Right lobe of liver (tissue), 6 donors: ENCODE data around the gene SCN4A. TPM values are rescaled to one million over a fixed set of nuclear protein-coding genes. Genes with fewer than 3 reads are reported as not detected.

Source experiments
- ATAC-seq, 4 donors: fragments of 200-7000 bp; cut with Tn5 transposase; one replicate each; pipeline ENCODE4 v1.9.1; 2020; ENCODE audit warnings: mild to moderate bottlenecking in 4 of 4, moderate library complexity in 4 of 4
- DNase-seq, 3 donors: peaks; one replicate each; pipeline ENCODE4 v3.0.0-alpha.2; 2020
- H3K27ac ChIP-seq, 3 donors: fragments of 200-600 bp; one replicate each; pipeline ENCODE4 v1.8.0; 2022
- H3K27me3 ChIP-seq, 2 donors: fragments of 200-600 bp; one replicate each; pipeline ENCODE4 v1.8.0; 2022
- H3K36me3 ChIP-seq, 4 donors: fragments of 200-600 bp; sonication (generic) in 1 of 4; one replicate each; pipeline versions ENCODE4 v1.5.1 to v1.8.0; 2017 to 2022; ENCODE audit warnings: control low read depth in 1 of 4
- H3K4me1 ChIP-seq, 4 donors: fragments of 200-600 bp; sonication (generic) in 1 of 4; one replicate each; pipeline versions ENCODE4 v1.5.1 to v1.8.0; 2017 to 2022; ENCODE audit warnings: control low read depth in 1 of 4
- H3K4me3 ChIP-seq, 3 donors: fragments of 200-600 bp; one replicate each; pipeline ENCODE4 v1.8.0; 2022
- H3K9me3 ChIP-seq, 4 donors: fragments of 200-600 bp; sonication (generic) in 1 of 4; one replicate each; pipeline versions ENCODE4 v1.5.1 to v1.8.0; 2017 to 2022; ENCODE audit warnings: control low read depth in 1 of 4
- CTCF ChIP-seq, 4 donors: fragments of 200-600 bp in 3 of 4; fragments of 450-650 bp in 1 of 4; IDR thresholded peaks; one replicate each; pipeline versions ENCODE4 v1.5.1 to v1.8.0; 2016 to 2022; ENCODE audit warnings: antibody characterized with exemption in 4 of 4, mild to moderate bottlenecking in 2 of 4
- POLR2A ChIP-seq: fragments of 450-650 bp; IDR thresholded peaks from one replicate; pipeline ENCODE4 v1.6.1; 2017; ENCODE audit warnings: antibody characterized with exemption, mild to moderate bottlenecking
- WGBS: methylation state at CpG from one replicate; pipeline ENCODE4 v1.1.6; 2018; ENCODE audit warnings: low coverage, low lambda C conversion rate; ENCODE audit not compliant: insufficient coverage; ENCODE audit errors: missing lambda C conversion rate; 5-methylcytosine and 5-hydroxymethylcytosine counted together
- intact Hi-C, 2 donors: fragments of 100-400 bp; cut with DNase I; formaldehyde crosslinking; loops; one replicate each; pipeline versions ENCODE4 v1.11.2 to v1.14.1; 2022
- total RNA-seq, 6 experiments: library from RNA; depleted of rRNA in 2 of 6; stranded (reverse); fragments of >200 nt in 2 of 6; fragmentation: NEBNext Ultra II Directional in 3 of 6; extraction: Animal tissue kit (Norgen Biotek cat#: 25700) in 3 of 6; gene quantifications; one replicate each; pipeline versions ENCODE4 v1.1.0 to v1.2.4, GENCODE V29; 2016 to 2023
- donor health status: DM: no; HTN: yes; CAD: no.
- donor health status: DM: no; HTN: no; CAD: no.
- donor health status: DM: no; HTN: no; CAD: no.
- donor health status: DM: no; HTN: yes; CAD: no.
- donor health status: DM: no; HTN: yes; CAD: no.

SCN4A gene
- total RNA-seq, 6 experiments from 2014 or later, result 0.10 to 1.4 (median 0.20) TPM

DNA sequence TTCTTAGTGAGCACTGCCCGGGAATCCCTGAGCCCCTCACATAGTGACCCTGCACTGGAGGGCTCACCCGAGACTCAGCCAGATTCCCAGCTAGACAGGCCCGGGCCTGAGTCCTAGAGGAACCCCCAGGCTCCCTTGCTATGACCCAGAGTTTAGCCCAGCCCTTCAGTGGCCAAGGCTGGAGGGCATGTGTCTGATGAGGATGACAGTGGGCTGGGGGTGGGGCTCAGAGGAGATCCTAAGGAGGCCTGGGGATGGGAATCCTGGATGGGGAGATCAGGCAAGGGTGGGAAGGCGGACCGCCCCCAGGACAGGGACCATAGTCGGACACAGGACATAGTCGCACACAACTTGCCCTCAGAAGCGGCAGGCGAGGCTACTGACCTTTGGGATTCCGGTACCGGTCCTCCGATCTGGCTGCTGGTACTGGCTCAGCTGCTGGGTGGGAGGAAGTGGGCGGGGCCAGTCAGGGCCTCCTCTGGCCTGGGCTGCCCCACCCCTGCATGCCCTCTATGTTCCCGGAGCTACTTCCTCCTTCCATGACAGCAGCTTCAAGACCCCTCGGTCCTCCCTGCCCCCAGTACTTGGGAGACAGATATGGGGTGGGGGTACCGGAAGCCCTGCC, 41.7 kb downstream of the SCN4A start:
- no peaks in the 10 kb centered on the region for H3K27me3 ChIP-seq
- peak overlapping the region in 1 of 3 donors; percentile 34 for H3K27ac ChIP-seq
- intact Hi-C loops, result no loop called here
- H3K4me1 ChIP-seq, result no peaks in the 10 kb centered on the region
- no peak for TF ChIP-seq CTCF (IDR thresholded peaks at IDR 0.05)
- TF ChIP-seq POLR2A, result no peak
- WGBS, result 35% methylated on average over 2 of the region's 16 CpGs
- H3K4me3 ChIP-seq, result no peak overlapping the region
- DNase-seq (peak; percentile 73 to 77 (median 74)), ATAC-seq (peak; percentile 78 to 90 (median 84))
- H3K9me3 ChIP-seq, result no peaks in the 10 kb centered on the region
- H3K36me3 ChIP-seq, result no peaks in the 10 kb centered on the region

DNA sequence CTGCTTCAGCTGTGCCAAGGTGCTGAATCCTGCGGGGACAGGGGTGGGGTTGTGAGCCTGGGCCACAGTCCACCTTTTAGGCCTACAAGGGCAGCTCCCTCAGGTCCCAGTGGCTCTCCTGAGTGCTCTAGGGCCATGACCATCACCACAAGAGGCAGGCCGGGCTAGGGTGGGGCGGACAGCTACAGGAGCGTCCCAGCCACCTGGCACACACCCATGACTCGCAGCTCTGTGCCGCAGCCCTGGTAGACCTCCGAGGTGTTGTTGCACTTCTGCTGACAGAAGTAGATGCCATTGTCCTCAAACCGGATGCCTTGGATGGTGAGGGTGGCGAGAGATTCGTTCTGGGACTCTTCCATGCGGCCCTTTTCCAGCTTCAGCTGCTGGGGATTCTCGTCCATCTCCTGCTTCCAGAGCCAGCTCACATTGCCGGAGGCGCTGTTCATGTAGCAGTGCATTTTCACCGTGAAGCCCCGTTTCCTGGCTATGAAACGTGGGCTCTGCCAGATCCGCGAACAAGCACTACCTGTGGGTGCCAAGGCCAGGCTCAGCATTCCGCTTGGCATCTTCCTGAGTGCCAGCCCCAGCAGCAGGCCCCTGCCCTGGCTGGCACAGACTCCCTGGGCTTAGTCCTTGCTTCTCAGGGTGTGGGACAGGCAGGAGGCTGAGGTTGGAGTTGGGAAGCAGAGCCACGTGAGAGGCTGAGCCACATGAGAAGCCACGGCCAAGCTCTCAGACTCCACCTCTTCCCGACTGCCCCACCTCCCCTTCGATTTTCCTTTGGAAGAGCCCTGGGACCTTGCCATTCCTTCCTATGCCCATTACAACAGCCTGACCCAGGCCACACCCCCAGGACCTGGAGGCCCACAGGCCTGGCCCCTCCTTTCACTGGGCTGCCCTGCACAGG, 42.6 kb downstream of the SCN4A start:
- ATAC-seq (peak in 2 of 4 donors; percentile 6 to 23), DNase-seq (no peak)
- 58% methylated on average over 5 of the region's 24 CpGs for WGBS
- Histone ChIP-seq H3K4me1 (no peaks in the 10 kb centered on the region), H3K27ac (no peak overlapping the region), H3K36me3 (no peaks in the 10 kb centered on the region), H3K9me3 (no peaks in the 10 kb centered on the region), H3K4me3 (no peak overlapping the region), H3K27me3 (no peaks in the 10 kb centered on the region)
- intact Hi-C loops, result no loop called here
- TF ChIP-seq CTCF (IDR thresholded peaks at IDR 0.05) (no peak), POLR2A (no peak)

GRCh38 chr17:63928966-63929695, 43.6 kb downstream of the SCN4A start:
- no peak overlapping the region for H3K4me3 ChIP-seq
- DNase-seq, result no peak
- H3K36me3 ChIP-seq, result no peaks in the 10 kb centered on the region
- H3K9me3 ChIP-seq, result no peaks in the 10 kb centered on the region
- H3K27me3 ChIP-seq, result no peaks in the 10 kb centered on the region
- 80% methylated on average over 1 of the region's 10 CpGs for WGBS
- ATAC-seq, result no peak
- no peak overlapping the region for H3K27ac ChIP-seq
- TF ChIP-seq CTCF (IDR thresholded peaks at IDR 0.05) (no peak), POLR2A (no peak)
- no peaks in the 10 kb centered on the region for H3K4me1 ChIP-seq
- intact Hi-C loops, result no loop called here

- TF ChIP-seq CTCF (IDR thresholded peaks at IDR 0.05), result no peak
- TF ChIP-seq POLR2A, result no peak
- ATAC-seq (no peak), DNase-seq (no peak)
- intact Hi-C loops, result no loop called here
- H3K36me3 ChIP-seq, result no peaks in the 10 kb centered on the region
- whole genome bisulfite sequencing, result no CpG with 5 or more reads among the region's 10 CpGs
- no peak overlapping the region for H3K4me3 ChIP-seq
- H3K4me1 ChIP-seq, result no peaks in the 10 kb centered on the region
- H3K9me3 ChIP-seq, result no peaks in the 10 kb centered on the region
- no peak overlapping the region for H3K27ac ChIP-seq
- no peaks in the 10 kb centered on the region for H3K27me3 ChIP-seq
Observed at GRCh38 chr17:63928172-63928666, 44.5 kb downstream of the SCN4A start.
